GM12892 (cell line): ENCODE results near the gene ARFGAP1.
A peak's percentile ranks its signal among the peaks of the same experiment; 100 is the strongest.

Experiments used
- POLR2A ChIP-seq: IDR thresholded peaks from 2 replicates; pipeline ENCODE4 v1.6.1; 2011; ENCODE audit warnings: low read depth, low read length, control low read depth
- POLR2AphosphoS5 ChIP-seq: IDR thresholded peaks from 2 replicates; pipeline ENCODE4 v1.6.1; 2011; ENCODE audit warnings: low read depth, low read length, control low read depth

GRCh38 chr20:63272105-63273058, at the start of gene ARFGAP1:
- TF ChIP-seq POLR2A (peak; percentile 86; the same call in 1 of the 2 replicates), POLR2AphosphoS5 (peak; percentile 66; the same call in 1 of the 2 replicates)
